Liver (tissue), 9 donors: ENCODE results near the gene ATG14. TPM values are rescaled to one million over a fixed set of nuclear protein-coding genes. Genes with fewer than 3 reads are reported as not detected.
"Not testable (repeated sequence)": the region's sequence is repeated elsewhere in the genome, so short reads cannot be mapped to it uniquely, and the experiment has no call there.

ENCODE experiments used
- DNase-seq: peaks from one replicate; pipeline ENCODE4 v3.0.0-alpha.2; 2017; ENCODE audit warnings: low spot score
- H3K27ac ChIP-seq, 2 donors: one replicate each; pipeline ENCODE4 v1.7.0; 2013; ENCODE audit warnings: inconsistent platforms in 2 of 2, low read length in 2 of 2, control low read depth in 1 of 2, low read depth in 1 of 2, mild to moderate bottlenecking in 1 of 2
- H3K27me3 ChIP-seq, 4 donors: one replicate each; pipeline versions ENCODE4 v1.6.1 to v1.7.0; 2013; ENCODE audit warnings: low read length in 3 of 4, inconsistent platforms in 1 of 4, mild to moderate bottlenecking in 1 of 4, moderate library complexity in 1 of 4; ENCODE audit not compliant: control insufficient read depth in 4 of 4, insufficient read depth in 4 of 4
- H3K36me3 ChIP-seq, 4 donors: one replicate each; pipeline versions ENCODE4 v1.6.1 to v1.7.0; 2013; ENCODE audit warnings: low read length in 3 of 4, mild to moderate bottlenecking in 3 of 4, low read depth in 1 of 4, moderate library complexity in 1 of 4; ENCODE audit not compliant: control insufficient read depth in 4 of 4, insufficient read depth in 3 of 4
- H3K4me1 ChIP-seq, 4 donors: one replicate each; pipeline versions ENCODE4 v1.6.1 to v1.7.0; 2013; ENCODE audit warnings: low read length in 3 of 4, mild to moderate bottlenecking in 3 of 4, moderate library complexity in 1 of 4; ENCODE audit not compliant: control insufficient read depth in 4 of 4, insufficient read depth in 4 of 4
- H3K4me3 ChIP-seq, 3 donors: one replicate each; pipeline versions ENCODE4 v1.6.1 to v1.7.0; 2013; ENCODE audit warnings: low read length in 3 of 3, control low read depth in 1 of 3, low read depth in 1 of 3, mild to moderate bottlenecking in 1 of 3
- H3K9ac ChIP-seq, 2 donors: one replicate each; pipeline ENCODE4 v1.7.0; 2013; ENCODE audit warnings: low read length in 2 of 2, mild to moderate bottlenecking in 2 of 2, moderate library complexity in 2 of 2, control low read depth in 1 of 2, low read depth in 1 of 2
- H3K9me3 ChIP-seq, 4 donors: one replicate each; pipeline versions ENCODE4 v1.6.1 to v1.7.0; 2013; ENCODE audit warnings: low read length in 3 of 4; ENCODE audit not compliant: control insufficient read depth in 4 of 4
- CTCF ChIP-seq: fragments of 150-350 bp; IDR thresholded peaks from 2 replicates; pipeline ENCODE4 v1.5.1; 2017; ENCODE audit warnings: improper control_type of control experiment, low read depth, low read length; ENCODE audit not compliant: missing input control
- EGR1 ChIP-seq, 2 donors: IDR thresholded peaks; 2 replicates each; pipeline ENCODE4 v1.6.1; 2016 to 2018; ENCODE audit warnings: antibody characterized with exemption in 2 of 2, low read depth in 2 of 2
- FOXA1 ChIP-seq: IDR thresholded peaks from 2 replicates; pipeline ENCODE4 v1.6.1; 2016; ENCODE audit warnings: antibody characterized with exemption
- FOXA2 ChIP-seq: IDR thresholded peaks from 2 replicates; pipeline ENCODE4 v1.6.1; 2016; ENCODE audit warnings: antibody characterized with exemption
- GABPA ChIP-seq, 2 donors: IDR thresholded peaks in 1 of 2; conservative IDR thresholded peaks in 1 of 2; 2 replicates each; pipeline ENCODE4 v1.6.1; 2016; ENCODE audit warnings: antibody characterized with exemption in 2 of 2, mild to moderate bottlenecking in 1 of 2, moderate library complexity in 1 of 2
- HNF4A ChIP-seq, 2 donors: conservative IDR thresholded peaks; 2 replicates each; pipeline ENCODE4 v1.6.1; 2016; ENCODE audit warnings: antibody characterized with exemption in 2 of 2, mild to moderate bottlenecking in 2 of 2
- HNF4G ChIP-seq: IDR thresholded peaks from 2 replicates; pipeline ENCODE4 v1.6.1; 2016; ENCODE audit warnings: antibody characterized with exemption
- JUND ChIP-seq, 2 donors: IDR thresholded peaks; 2 replicates each; pipeline ENCODE4 v1.6.1; 2016; ENCODE audit warnings: antibody characterized with exemption in 2 of 2
- MAX ChIP-seq: IDR thresholded peaks from 2 replicates; pipeline ENCODE4 v1.6.1; 2016; ENCODE audit warnings: antibody characterized with exemption
- NR2F2 ChIP-seq: IDR thresholded peaks from 2 replicates; pipeline ENCODE4 v1.6.1; 2016; ENCODE audit warnings: antibody characterized with exemption
- RAD21 ChIP-seq, 2 donors: IDR thresholded peaks; 2 replicates each; pipeline ENCODE4 v1.6.1; 2016; ENCODE audit warnings: antibody characterized with exemption in 2 of 2, mild to moderate bottlenecking in 2 of 2
- RXRA ChIP-seq, 2 donors: IDR thresholded peaks; 2 replicates each; pipeline ENCODE4 v1.6.1; 2017 to 2018; ENCODE audit warnings: antibody characterized with exemption in 2 of 2, mild to moderate bottlenecking in 1 of 2
- SP1 ChIP-seq: IDR thresholded peaks from 2 replicates; pipeline ENCODE4 v1.6.1; 2018; ENCODE audit warnings: antibody characterized with exemption, mild to moderate bottlenecking
- TAF1 ChIP-seq: conservative IDR thresholded peaks from 2 replicates; pipeline ENCODE4 v1.6.1; 2016; ENCODE audit warnings: antibody characterized with exemption, mild to moderate bottlenecking
- YY1 ChIP-seq: IDR thresholded peaks from 2 replicates; pipeline ENCODE4 v1.6.1; 2016; ENCODE audit warnings: antibody characterized with exemption, mild to moderate bottlenecking
- ZBTB33 ChIP-seq: IDR thresholded peaks from 2 replicates; pipeline ENCODE4 v1.6.1; 2016; ENCODE audit warnings: antibody characterized with exemption
- WGBS: extraction: QIAGEN DNeasy Blood & Tissue Kit; methylation state at CpG from one replicate; pipeline ENCODE4 v1.1.7; 2013; 5-methylcytosine and 5-hydroxymethylcytosine counted together
- polyA plus RNA-seq, 2 donors: library from polyadenylated mRNA; stranded (reverse) in 1 of 2; unstranded in 1 of 2; fragments of 200-250 nt in 1 of 2; fragments of >200 nt in 1 of 2; fragmentation: Nextera tagmentation in 1 of 2; extraction: Ambion mirVana in 1 of 2; gene quantifications; one replicate each; pipeline versions ENCODE4 v1.2.1 to v1.2.3, GENCODE V29; 2013 to 2015
- total RNA-seq, 2 donors: library from RNA; depleted of rRNA; stranded (reverse); fragments of >200 nt; gene quantifications; one replicate each; pipeline ENCODE4 v1.2.3, GENCODE V29; 2014
- TF ChIP-seq, protein P1 (sequence below): IDR thresholded peaks from 2 replicates; pipeline ENCODE4 v1.6.1; 2016; ENCODE audit warnings: antibody characterized with exemption
- TF ChIP-seq, protein P2 (sequence below): IDR thresholded peaks from 2 replicates; pipeline ENCODE4 v1.6.1; 2016; ENCODE audit warnings: antibody characterized with exemption, mild to moderate bottlenecking
- donor health status: healthy.
- donor health status: healthy.
- donor health status: healthy.
- donor health status: healthy.
- donor health status: healthy.

The ATG14 gene
- total and polyA plus RNA-seq, 4 donors: 1.9 to 16.0 (median 4.4) TPM

GRCh38 chr14:55423969-55424368, 12.3 kb upstream of the ATG14 start:
- Histone ChIP-seq H3K27me3 (no peaks in the 10 kb centered on the region), H3K36me3 (no peaks in the 10 kb centered on the region), H3K27ac (no peak overlapping the region), H3K9ac (no peak overlapping the region), H3K4me1 (no peaks in the 10 kb centered on the region), H3K9me3 (no peaks in the 10 kb centered on the region), H3K4me3 (no peak overlapping the region)
- DNase-seq: no peak
- TF ChIP-seq GABPA (IDR thresholded peaks at IDR 0.05 in 1 of 2, conservative IDR thresholded peaks at IDR 0.05 in 1 of 2) (no peak), HNF4A (conservative IDR thresholded peaks at IDR 0.05) (no peak), EGR1 (IDR thresholded peaks at IDR 0.05; ENCODE audit: low read depth in 2 of 2) (no peak), NR2F2 (no peak), MAX (no peak), RAD21 (IDR thresholded peaks at IDR 0.05) (no peak), FOXA1 (no peak), TAF1 (no peak), YY1 (no peak), FOXA2 (no peak), ZBTB33 (no peak), JUND (IDR thresholded peaks at IDR 0.05) (no peak), RXRA (IDR thresholded peaks at IDR 0.05) (no peak), CTCF (no peak), HNF4G (no peak), SP1 (no peak)
- TF ChIP-seq, protein P1, sequence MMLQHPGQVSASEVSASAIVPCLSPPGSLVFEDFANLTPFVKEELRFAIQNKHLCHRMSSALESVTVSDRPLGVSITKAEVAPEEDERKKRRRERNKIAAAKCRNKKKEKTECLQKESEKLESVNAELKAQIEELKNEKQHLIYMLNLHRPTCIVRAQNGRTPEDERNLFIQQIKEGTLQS: no peak
- 48% methylated on average over 2 of the region's 2 CpGs for WGBS

DNA sequence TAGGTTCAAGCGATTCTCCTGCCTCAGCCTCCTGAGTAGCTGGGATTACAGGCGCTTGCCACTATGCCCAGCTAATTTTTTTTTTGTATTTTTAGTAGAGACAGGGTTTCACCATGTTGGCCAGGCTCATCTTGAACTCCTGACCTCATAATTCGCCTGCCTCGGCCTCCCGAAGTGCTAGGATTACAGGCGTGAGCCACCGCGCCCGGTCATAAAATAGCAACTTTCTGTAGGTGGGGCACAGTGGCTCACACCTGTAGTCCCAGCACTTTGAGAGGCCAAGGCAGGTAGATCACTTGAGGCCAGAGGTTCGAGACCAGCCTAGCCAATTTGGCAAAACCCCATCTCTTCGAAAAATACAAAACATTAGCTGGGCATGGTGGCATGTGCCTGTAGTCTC, 10.7 kb upstream of the ATG14 start:
- not testable (repeated sequence) for H3K4me3 ChIP-seq, H3K27me3 ChIP-seq, DNase-seq, H3K9ac ChIP-seq, H3K27ac ChIP-seq, H3K9me3 ChIP-seq, H3K4me1 ChIP-seq, H3K36me3 ChIP-seq
- WGBS: 87% methylated on average over 11 of the region's 11 CpGs

DNA sequence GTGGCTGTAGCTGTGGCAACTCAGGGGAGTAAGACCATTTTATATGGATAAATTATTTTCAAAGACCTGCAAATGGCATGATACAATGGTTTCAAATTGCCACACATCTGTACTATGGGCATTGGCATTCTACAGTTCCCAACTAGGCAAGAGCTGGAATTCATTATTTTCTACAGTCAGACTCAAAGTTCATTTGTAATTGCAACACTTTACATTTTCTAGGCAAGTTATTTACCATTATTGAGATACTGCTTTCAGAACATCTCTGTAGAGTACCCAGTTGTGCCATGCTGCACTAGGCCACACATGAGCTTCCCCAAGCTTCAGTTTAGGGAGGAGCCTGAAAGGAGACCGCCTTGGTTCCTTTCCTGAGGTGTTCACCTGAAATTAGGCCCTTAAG, 8.0 kb upstream of the ATG14 start:
- no peak overlapping the region for H3K4me3 ChIP-seq
- H3K36me3 ChIP-seq: no peaks in the 10 kb centered on the region
- H3K27me3 ChIP-seq: no peaks in the 10 kb centered on the region
- DNase-seq: no peak
- no peaks in the 10 kb centered on the region for H3K4me1 ChIP-seq
- WGBS: 99% methylated on average over 1 of the region's 1 CpG
- no peaks in the 10 kb centered on the region for H3K9me3 ChIP-seq
- H3K9ac ChIP-seq: no peak overlapping the region
- H3K27ac ChIP-seq: no peak overlapping the region
- TF ChIP-seq FOXA1 (no peak), TAF1 (no peak), YY1 (no peak), RXRA (IDR thresholded peaks at IDR 0.05) (no peak), FOXA2 (no peak), HNF4G (no peak), RAD21 (IDR thresholded peaks at IDR 0.05) (no peak), NR2F2 (no peak), JUND (IDR thresholded peaks at IDR 0.05) (no peak), MAX (no peak), ZBTB33 (no peak), SP1 (no peak)
- TF ChIP-seq, protein P2, sequence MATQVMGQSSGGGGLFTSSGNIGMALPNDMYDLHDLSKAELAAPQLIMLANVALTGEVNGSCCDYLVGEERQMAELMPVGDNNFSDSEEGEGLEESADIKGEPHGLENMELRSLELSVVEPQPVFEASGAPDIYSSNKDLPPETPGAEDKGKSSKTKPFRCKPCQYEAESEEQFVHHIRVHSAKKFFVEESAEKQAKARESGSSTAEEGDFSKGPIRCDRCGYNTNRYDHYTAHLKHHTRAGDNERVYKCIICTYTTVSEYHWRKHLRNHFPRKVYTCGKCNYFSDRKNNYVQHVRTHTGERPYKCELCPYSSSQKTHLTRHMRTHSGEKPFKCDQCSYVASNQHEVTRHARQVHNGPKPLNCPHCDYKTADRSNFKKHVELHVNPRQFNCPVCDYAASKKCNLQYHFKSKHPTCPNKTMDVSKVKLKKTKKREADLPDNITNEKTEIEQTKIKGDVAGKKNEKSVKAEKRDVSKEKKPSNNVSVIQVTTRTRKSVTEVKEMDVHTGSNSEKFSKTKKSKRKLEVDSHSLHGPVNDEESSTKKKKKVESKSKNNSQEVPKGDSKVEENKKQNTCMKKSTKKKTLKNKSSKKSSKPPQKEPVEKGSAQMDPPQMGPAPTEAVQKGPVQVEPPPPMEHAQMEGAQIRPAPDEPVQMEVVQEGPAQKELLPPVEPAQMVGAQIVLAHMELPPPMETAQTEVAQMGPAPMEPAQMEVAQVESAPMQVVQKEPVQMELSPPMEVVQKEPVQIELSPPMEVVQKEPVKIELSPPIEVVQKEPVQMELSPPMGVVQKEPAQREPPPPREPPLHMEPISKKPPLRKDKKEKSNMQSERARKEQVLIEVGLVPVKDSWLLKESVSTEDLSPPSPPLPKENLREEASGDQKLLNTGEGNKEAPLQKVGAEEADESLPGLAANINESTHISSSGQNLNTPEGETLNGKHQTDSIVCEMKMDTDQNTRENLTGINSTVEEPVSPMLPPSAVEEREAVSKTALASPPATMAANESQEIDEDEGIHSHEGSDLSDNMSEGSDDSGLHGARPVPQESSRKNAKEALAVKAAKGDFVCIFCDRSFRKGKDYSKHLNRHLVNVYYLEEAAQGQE: no peak
- TF ChIP-seq, protein P1: no peak
